BLaER1 treated with 17β-estradiol and CSF1 and Interleukin-3, amounts not matched to agents 10 nM and 100 nM (cell line): Measurements from ENCODE around the gene ZFYVE9.
"Not testable (repeated sequence)": the region's sequence is repeated elsewhere in the genome, so short reads cannot be mapped to it uniquely, and the experiment has no call there.

ENCODE experiments used
- H3K27ac ChIP-seq, 11 experiments: shearing (Covaris generic); formaldehyde crosslinking; 2 replicates each; pipeline ENCODE4 v1.8.1; 2022
- H3K27me3 ChIP-seq, 11 experiments: shearing (Covaris generic); formaldehyde crosslinking; 2 replicates each; pipeline ENCODE4 v1.8.1; 2022
- H3K36me3 ChIP-seq, 11 experiments: shearing (Covaris generic); formaldehyde crosslinking; 2 replicates each; pipeline ENCODE4 v1.8.1; 2022
- H3K4me1 ChIP-seq, 10 experiments: shearing (Covaris generic); formaldehyde crosslinking; 2 replicates each; pipeline ENCODE4 v1.8.1; 2022
- H3K4me2 ChIP-seq, 11 experiments: shearing (Covaris generic); formaldehyde crosslinking; 2 replicates each; pipeline ENCODE4 v1.8.1; 2022
- H3K4me3 ChIP-seq, 10 experiments: shearing (Covaris generic); formaldehyde crosslinking; 2 replicates each; pipeline ENCODE4 v1.8.1; 2022
- H3K9ac ChIP-seq, 11 experiments: shearing (Covaris generic); formaldehyde crosslinking; 2 replicates each; pipeline ENCODE4 v1.8.1; 2022
- H3K9me3 ChIP-seq, 11 experiments: shearing (Covaris generic); formaldehyde crosslinking; replicated peaks in 1 of 11; 2 replicates each; pipeline ENCODE4 v1.8.1; 2022
- H4K20me1 ChIP-seq, 11 experiments: shearing (Covaris generic); formaldehyde crosslinking; 2 replicates each; pipeline ENCODE4 v1.8.1; 2022
- Cebpa-rat ChIP-seq, 11 experiments: shearing (Covaris generic); IDR thresholded peaks; 2 replicates each; pipeline ENCODE4 v1.8.1; 2022

ZFYVE9 gene

GRCh38 chr1:52192024-52192423 lies 50.1 kb downstream of the ZFYVE9 start:
- no peak for TF ChIP-seq Cebpa-rat (IDR thresholded peaks at IDR 0.05)
- peaks cover 0 to 6% (median 0%) of the 10 kb centered on the region in 10 experiments; a peak in 3 of 20 replicates for H3K4me1 ChIP-seq

GRCh38 chr1:52192436-52192835 lies 50.5 kb downstream of the ZFYVE9 start:
- Histone ChIP-seq H3K9ac (no peak overlapping the region), H3K4me3 (no peak overlapping the region), H3K36me3 (peaks cover 0 to 9% (median 0%) of the 10 kb centered on the region in 11 experiments; a peak in 1 of 22 replicates), H3K4me2 (no peak overlapping the region), H3K9me3 (peaks cover under 1 to 17% (median 8%) of the 10 kb centered on the region in 11 experiments; a peak in 17 of 22 replicates), H4K20me1 (peaks cover 0 to 46% (median 0%) of the 10 kb centered on the region in 11 experiments; a peak in 5 of 22 replicates), H3K27me3 (no peaks in the 10 kb centered on the region), H3K27ac (no peak overlapping the region), H3K4me1 (peaks cover 0 to 6% (median 0%) of the 10 kb centered on the region in 10 experiments; a peak in 3 of 20 replicates)
- TF ChIP-seq Cebpa-rat (IDR thresholded peaks at IDR 0.05), result no peak

More at GRCh38 chr1:52192024-52192423, 50.1 kb downstream of the ZFYVE9 start:
- Histone ChIP-seq H4K20me1 (peaks cover 0 to 46% (median 0%) of the 10 kb centered on the region in 11 experiments; a peak in 5 of 22 replicates), H3K36me3 (peaks cover 0 to 9% (median 0%) of the 10 kb centered on the region in 11 experiments; a peak in 2 of 22 replicates), H3K9ac (no peak overlapping the region), H3K4me2 (no peak overlapping the region), H3K27ac (no peak overlapping the region), H3K9me3 (peaks cover 2 to 21% (median 11%) of the 10 kb centered on the region in 11 experiments), H3K27me3 (no peaks in the 10 kb centered on the region), H3K4me3 (no peak overlapping the region)

DNA sequence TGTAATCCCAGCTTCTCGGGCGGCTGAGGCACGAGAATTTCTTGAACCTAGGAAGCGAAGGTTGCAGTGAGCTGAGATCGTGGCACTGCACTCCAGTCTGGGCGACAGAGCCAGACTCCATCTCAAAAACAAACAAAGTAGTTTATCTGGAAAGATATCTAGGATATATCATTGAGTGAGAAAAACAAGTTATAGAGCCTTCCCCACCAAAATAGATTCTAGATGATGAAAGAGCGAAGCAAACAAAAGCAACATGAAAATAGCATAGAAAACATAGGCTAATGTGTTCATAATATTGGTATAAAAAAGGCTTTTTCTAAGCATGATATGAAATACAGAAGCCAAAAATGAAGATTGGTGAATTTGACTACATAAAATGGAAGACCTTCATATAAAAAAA lies 52.1 kb downstream of the ZFYVE9 start:
- peaks cover 0 to 12% (median 4%) of the 10 kb centered on the region in 11 experiments; a peak in 13 of 22 replicates for H3K36me3 ChIP-seq
- H4K20me1 ChIP-seq, result peaks cover 0 to 46% (median 0%) of the 10 kb centered on the region in 11 experiments; a peak in 5 of 22 replicates
- no peak overlapping the region for H3K4me3 ChIP-seq
- no peak overlapping the region for H3K4me2 ChIP-seq
- H3K9ac ChIP-seq, result no peak overlapping the region
- peaks cover 15 to 29% (median 23%) of the 10 kb centered on the region in 11 experiments for H3K9me3 ChIP-seq
- H3K27ac ChIP-seq, result no peak overlapping the region
- no peaks in the 10 kb centered on the region for H3K27me3 ChIP-seq
- TF ChIP-seq Cebpa-rat (IDR thresholded peaks at IDR 0.05), result no peak
- H3K4me1 ChIP-seq, result peaks cover 0 to 6% (median 0%) of the 10 kb centered on the region in 10 experiments; a peak in 1 of 20 replicates

GRCh38 chr1:52195161-52195560 lies 53.3 kb downstream of the ZFYVE9 start:
- Histone ChIP-seq H3K4me2 (no peak overlapping the region), H3K27me3 (no peaks in the 10 kb centered on the region), H4K20me1 (peaks cover 0 to 44% (median 0%) of the 10 kb centered on the region in 11 experiments; a peak in 5 of 22 replicates), H3K9ac (no peak overlapping the region), H3K9me3 (peaks cover 25 to 36% (median 30%) of the 10 kb centered on the region in 11 experiments), H3K4me3 (no peak overlapping the region), H3K36me3 (peaks cover 7 to 24% (median 13%) of the 10 kb centered on the region in 11 experiments; a peak in 17 of 22 replicates), H3K4me1 (peaks cover 0 to 6% (median 0%) of the 10 kb centered on the region in 10 experiments; a peak in 1 of 20 replicates), H3K27ac (no peak overlapping the region)
- no peak for TF ChIP-seq Cebpa-rat (IDR thresholded peaks at IDR 0.05)

DNA sequence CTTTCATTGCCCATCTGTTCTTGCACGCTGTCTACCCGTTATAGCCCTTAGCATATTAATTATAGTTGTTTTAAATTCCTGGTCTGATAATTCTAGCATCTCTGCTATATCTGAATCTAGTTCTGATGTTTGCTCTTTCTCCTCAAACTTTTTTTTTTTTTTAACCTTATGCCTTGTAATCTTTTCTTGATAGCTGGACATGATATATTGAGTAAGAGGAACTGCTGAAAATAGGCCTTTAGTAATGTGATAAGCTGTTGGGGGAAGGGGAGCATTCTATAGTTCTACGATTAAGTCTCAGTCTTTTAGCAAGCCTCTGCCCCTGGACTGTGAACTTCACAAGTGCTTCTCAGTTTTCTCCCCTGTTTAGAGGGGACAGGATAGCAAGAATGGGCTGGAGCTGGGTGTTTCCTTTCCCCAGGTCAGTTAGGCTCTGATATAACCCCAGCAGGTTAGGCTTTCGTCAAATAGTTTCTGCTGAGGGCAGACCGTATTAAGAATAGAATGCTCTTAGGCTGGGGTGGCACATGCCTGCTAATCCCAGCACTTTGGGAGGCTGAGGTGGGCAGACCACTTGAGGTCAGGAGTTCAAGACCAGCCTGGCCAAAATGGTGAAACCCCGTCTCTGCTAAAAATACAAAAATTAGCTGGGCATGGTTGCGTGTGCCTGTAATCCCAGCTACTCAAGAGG lies 62.2 kb downstream of the ZFYVE9 start:
- TF ChIP-seq Cebpa-rat (IDR thresholded peaks at IDR 0.05), result no peak
- Histone ChIP-seq H3K36me3 (peaks cover 6 to 22% (median 14%) of the 10 kb centered on the region in 11 experiments; a peak in 17 of 22 replicates), H3K4me2 (peak overlapping the region; percentile 15 to 81 (median 59))

DNA sequence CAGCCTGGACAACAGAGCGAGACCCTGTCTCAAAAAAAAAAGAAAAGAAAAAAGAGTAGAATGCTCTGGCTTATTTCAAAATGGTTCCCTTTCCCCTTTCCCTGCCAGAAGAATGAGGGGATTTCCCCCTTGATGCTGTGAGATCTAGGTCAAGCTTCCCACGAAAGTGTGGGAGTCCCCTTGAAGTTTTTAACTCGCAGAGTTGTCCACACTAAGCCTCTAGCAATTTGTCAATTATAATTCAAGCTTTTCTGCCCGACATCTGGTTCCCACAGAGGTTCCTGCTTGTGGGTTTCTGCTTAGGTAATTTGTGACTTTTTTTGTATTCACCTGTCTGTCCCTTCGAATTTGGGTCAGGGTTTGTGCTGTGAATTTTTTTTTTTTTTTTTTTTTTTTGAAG lies 62.8 kb downstream of the ZFYVE9 start:
- Histone ChIP-seq H3K4me3 (no peak overlapping the region), H3K27ac (peak overlapping the region in 7 of 11 experiments; percentile 28 to 65 (median 60); a peak in 13 of 22 replicates), H3K4me2 (peak overlapping the region; percentile 15 to 81 (median 59); a peak in 21 of 22 replicates), H3K9ac (0 out of 22 replicates have a peak overlapping the region, but pooled peaks of 1 of the 11 experiments have one; percentile 16), H3K36me3 (peaks cover 0 to 15% (median 7%) of the 10 kb centered on the region in 11 experiments; a peak in 15 of 22 replicates), H4K20me1 (peaks cover 0 to 21% (median 0%) of the 10 kb centered on the region in 11 experiments; a peak in 5 of 22 replicates), H3K27me3 (no peaks in the 10 kb centered on the region), H3K9me3 (peaks cover 16 to 24% (median 18%) of the 10 kb centered on the region in 11 experiments), H3K4me1 (peaks cover 11 to 19% (median 16%) of the 10 kb centered on the region in 10 experiments)
- TF ChIP-seq Cebpa-rat (IDR thresholded peaks at IDR 0.05), result no peak

More for the DNA sequence above, 62.2 kb downstream of the ZFYVE9 start:
- no peak overlapping the region for H3K4me3 ChIP-seq
- H3K4me1 ChIP-seq, result peaks cover 11 to 19% (median 16%) of the 10 kb centered on the region in 10 experiments
- peaks cover 0 to 21% (median 0%) of the 10 kb centered on the region in 11 experiments; a peak in 5 of 22 replicates for H4K20me1 ChIP-seq
- H3K27me3 ChIP-seq, result no peaks in the 10 kb centered on the region
- H3K9ac ChIP-seq, result peak overlapping the region in 5 of 11 experiments; percentile 9 to 48 (median 11); a peak in 6 of 22 replicates
- H3K9me3 ChIP-seq, result peaks cover 22 to 30% (median 24%) of the 10 kb centered on the region in 11 experiments
- peak overlapping the region in 9 of 11 experiments; percentile 28 to 65 (median 56); a peak in 14 of 22 replicates for H3K27ac ChIP-seq

DNA sequence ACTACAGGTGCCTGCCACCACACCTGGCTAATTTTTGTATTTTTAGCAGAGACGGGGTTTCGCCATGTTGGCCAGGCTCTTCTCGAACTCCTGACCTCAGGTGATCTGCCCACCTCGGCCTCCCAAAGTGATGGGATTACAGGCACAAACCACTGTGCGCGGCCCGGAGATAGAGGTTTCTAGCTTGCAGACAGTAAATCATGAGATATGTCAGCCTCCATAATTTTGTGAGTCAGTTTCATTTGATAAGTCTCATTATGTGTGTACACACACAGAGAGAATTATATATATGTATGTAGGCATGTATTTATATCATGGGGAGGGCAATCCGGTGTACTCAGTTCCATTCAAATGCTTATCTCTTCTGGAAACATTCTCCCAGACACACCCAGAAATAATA lies 64.8 kb downstream of the ZFYVE9 start:
- Histone ChIP-seq H4K20me1 (peaks cover 0 to 32% (median 0%) of the 10 kb centered on the region in 11 experiments; a peak in 5 of 22 replicates), H3K4me1 (peaks cover 11 to 19% (median 16%) of the 10 kb centered on the region in 10 experiments)
- H3K27ac ChIP-seq, H3K4me2 ChIP-seq, H3K27me3 ChIP-seq, H3K9me3 ChIP-seq, H3K9ac ChIP-seq, H3K36me3 ChIP-seq, H3K4me3 ChIP-seq: not testable (repeated sequence)

GRCh38 chr1:52209429-52209828 lies 67.5 kb downstream of the ZFYVE9 start:
- no peaks in the 10 kb centered on the region for H3K27me3 ChIP-seq
- no peak overlapping the region for H3K9ac ChIP-seq
- H4K20me1 ChIP-seq, result peaks cover 0 to 26% (median 0%) of the 10 kb centered on the region in 11 experiments; a peak in 4 of 22 replicates
- no peak overlapping the region for H3K4me3 ChIP-seq
- H3K4me1 ChIP-seq, result peaks cover 3 to 8% (median 6%) of the 10 kb centered on the region in 10 experiments
- no peak for TF ChIP-seq Cebpa-rat (IDR thresholded peaks at IDR 0.05)
- H3K36me3 ChIP-seq, result peaks cover 0 to 10% (median 0%) of the 10 kb centered on the region in 11 experiments; a peak in 6 of 22 replicates
- no peak overlapping the region for H3K27ac ChIP-seq
- no peak overlapping the region for H3K4me2 ChIP-seq
- peaks cover 0 to 23% (median 8%) of the 10 kb centered on the region in 11 experiments; a peak in 16 of 22 replicates for H3K9me3 ChIP-seq

DNA sequence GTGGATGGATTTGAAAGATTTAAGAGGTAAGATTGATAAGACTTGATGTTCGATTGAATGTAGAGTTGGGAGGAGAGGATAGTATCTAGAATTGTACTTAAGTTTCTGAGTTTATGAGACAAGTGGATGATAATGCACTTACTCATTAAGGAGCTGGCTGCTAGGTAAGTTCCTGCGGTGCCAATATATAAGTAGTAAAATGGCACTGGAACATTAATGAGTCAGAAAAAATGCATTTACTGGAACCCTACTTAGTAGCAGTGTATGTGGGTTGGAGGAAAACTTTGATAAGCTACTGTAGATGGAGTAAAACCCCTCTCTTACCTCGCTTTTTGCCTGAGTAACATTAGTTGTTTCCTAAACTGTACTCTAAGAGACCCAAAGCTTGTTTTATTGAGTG lies 68.2 kb downstream of the ZFYVE9 start:
- no peak overlapping the region for H3K27ac ChIP-seq
- peaks cover 0 to 20% (median 0%) of the 10 kb centered on the region in 11 experiments; a peak in 3 of 22 replicates for H4K20me1 ChIP-seq
- H3K9me3 ChIP-seq, result peaks cover 6 to 29% (median 14%) of the 10 kb centered on the region in 11 experiments; a peak in 20 of 22 replicates
- H3K4me2 ChIP-seq, result no peak overlapping the region
- no peak for TF ChIP-seq Cebpa-rat (IDR thresholded peaks at IDR 0.05)
- no peaks in the 10 kb centered on the region for H3K27me3 ChIP-seq
- H3K9ac ChIP-seq, result no peak overlapping the region
- H3K4me3 ChIP-seq, result no peak overlapping the region
- H3K36me3 ChIP-seq, result peaks cover 0 to 15% (median 0%) of the 10 kb centered on the region in 11 experiments; a peak in 6 of 22 replicates
- peaks cover 0 to 2% (median under 1%) of the 10 kb centered on the region in 10 experiments; a peak in 5 of 20 replicates for H3K4me1 ChIP-seq
